Psoas muscle (tissue), 8 donors: ENCODE measurements around the gene DBR1. TPM values are rescaled to one million over a fixed set of nuclear protein-coding genes. Genes with fewer than 3 reads are reported as not detected.

Source experiments
- ATAC-seq, 4 donors: fragments of 200-7000 bp; cut with Tn5 transposase; one replicate each; pipeline ENCODE4 v1.9.1; 2020; ENCODE audit warnings: moderate library complexity in 3 of 4, mild to moderate bottlenecking in 2 of 4
- DNase-seq, 2 donors: peaks; one replicate each; pipeline ENCODE4 v3.0.0-alpha.2; 2020
- H3K27ac ChIP-seq: fragments of 200-600 bp; one replicate; pipeline ENCODE4 v1.8.0; 2022
- H3K27me3 ChIP-seq, 3 donors: fragments of 200-600 bp in 1 of 3; one replicate each; pipeline versions ENCODE4 v1.6.1 to v1.8.0; 2013 to 2022; ENCODE audit warnings: low read length in 2 of 3, mild to moderate bottlenecking in 2 of 3, moderate library complexity in 1 of 3; ENCODE audit not compliant: insufficient read depth in 3 of 3
- H3K36me3 ChIP-seq, 2 donors: fragments of 200-600 bp in 1 of 2; one replicate each; pipeline versions ENCODE4 v1.6.1 to v1.8.0; 2013 to 2022; ENCODE audit warnings: low read depth in 1 of 2, mild to moderate bottlenecking in 1 of 2, moderate library complexity in 1 of 2; ENCODE audit not compliant: insufficient read depth in 1 of 2
- H3K4me1 ChIP-seq: fragments of 200-600 bp; one replicate; pipeline ENCODE4 v1.8.0; 2022
- H3K4me3 ChIP-seq: fragments of 200-600 bp; one replicate; pipeline ENCODE4 v1.8.0; 2022; ENCODE audit warnings: mild to moderate bottlenecking
- H3K9me3 ChIP-seq: fragments of 200-600 bp; one replicate; pipeline ENCODE4 v1.8.0; 2022
- WGBS, 3 donors: extraction: QIAGEN DNeasy Blood & Tissue Kit; methylation state at CpG; one replicate each; pipeline versions ENCODE4 v1.1.6 to v1.1.7; 2013; 5-methylcytosine and 5-hydroxymethylcytosine counted together
- intact Hi-C, 2 donors: fragments of 100-400 bp; cut with DNase I; formaldehyde crosslinking; loops; one replicate each; pipeline versions ENCODE4 v1.11.0 to v1.14.2; 2022
- polyA plus RNA-seq, 3 donors: library from polyadenylated mRNA; stranded (reverse); fragments of 200-250 nt; gene quantifications; one replicate each; pipeline ENCODE4 v1.2.3, GENCODE V29; 2013
- total RNA-seq, 4 donors: library from RNA; stranded (reverse); fragmentation: NEBNext Ultra II Directional in 2 of 4; extraction: Animal tissue kit (Norgen Biotek cat#: 25700) in 2 of 4; gene quantifications; one replicate each; pipeline versions ENCODE4 v1.2.1 to v1.2.4, GENCODE V29; 2021 to 2023
- TF ChIP-seq, protein P1 (sequence below): fragments of 200-600 bp; IDR thresholded peaks from one replicate; pipeline ENCODE4 v1.8.0; 2022; ENCODE audit warnings: antibody characterized with exemption
- donor health status: healthy with polysubstance abuse.
- donor health status: DM: no; HTN: no; CAD: no; lungs with moderate emphysema.
- donor health status: Bipolar disorder and iron deficiency.
- donor health status: healthy.
- donor health status: DM: yes; HTN: yes; CAD: no.
- donor health status: DM: no; HTN: no; CAD: no.
- donor health status: DM: no; HTN: no; CAD: no.
- donor health status: DM: yes; HTN: yes; CAD: no.

DBR1 gene
- total and polyA plus RNA-seq, 7 donors, result 4.3 to 13.6 (median 7.2) TPM

- no peak overlapping the region for H3K4me3 ChIP-seq
- intact Hi-C loops, result no loop called here
- DNase-seq (no peak), ATAC-seq (peak in 1 of 4 donors; percentile 10)
- H3K27me3 ChIP-seq, result no peaks in the 10 kb centered on the region
- WGBS, 3 donors, result 86 to 91% (median 88%) methylated on average over 1 of the region's 1 CpG
- peaks cover 34% of the 10 kb centered on the region for H3K4me1 ChIP-seq
- no peak overlapping the region for H3K27ac ChIP-seq
- TF ChIP-seq, protein P1, sequence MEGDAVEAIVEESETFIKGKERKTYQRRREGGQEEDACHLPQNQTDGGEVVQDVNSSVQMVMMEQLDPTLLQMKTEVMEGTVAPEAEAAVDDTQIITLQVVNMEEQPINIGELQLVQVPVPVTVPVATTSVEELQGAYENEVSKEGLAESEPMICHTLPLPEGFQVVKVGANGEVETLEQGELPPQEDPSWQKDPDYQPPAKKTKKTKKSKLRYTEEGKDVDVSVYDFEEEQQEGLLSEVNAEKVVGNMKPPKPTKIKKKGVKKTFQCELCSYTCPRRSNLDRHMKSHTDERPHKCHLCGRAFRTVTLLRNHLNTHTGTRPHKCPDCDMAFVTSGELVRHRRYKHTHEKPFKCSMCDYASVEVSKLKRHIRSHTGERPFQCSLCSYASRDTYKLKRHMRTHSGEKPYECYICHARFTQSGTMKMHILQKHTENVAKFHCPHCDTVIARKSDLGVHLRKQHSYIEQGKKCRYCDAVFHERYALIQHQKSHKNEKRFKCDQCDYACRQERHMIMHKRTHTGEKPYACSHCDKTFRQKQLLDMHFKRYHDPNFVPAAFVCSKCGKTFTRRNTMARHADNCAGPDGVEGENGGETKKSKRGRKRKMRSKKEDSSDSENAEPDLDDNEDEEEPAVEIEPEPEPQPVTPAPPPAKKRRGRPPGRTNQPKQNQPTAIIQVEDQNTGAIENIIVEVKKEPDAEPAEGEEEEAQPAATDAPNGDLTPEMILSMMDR, result no peak
- H3K36me3 ChIP-seq, result no peaks in the 10 kb centered on the region
- H3K9me3 ChIP-seq, result no peaks in the 10 kb centered on the region
These were observed 22.8 kb upstream of the DBR1 start for GRCh38 chr3:138197524-138197923.

- Histone ChIP-seq H3K4me3 (no peak overlapping the region), H3K9me3 (no peaks in the 10 kb centered on the region), H3K27me3 (no peaks in the 10 kb centered on the region), H3K27ac (no peak overlapping the region), H3K4me1 (peaks cover 35% of the 10 kb centered on the region), H3K36me3 (no peaks in the 10 kb centered on the region)
- DNase-seq (no peak), ATAC-seq (peak; percentile 68 to 82 (median 76))
- TF ChIP-seq, protein P1, result no peak
- intact Hi-C loops, result no loop called here
- 79 to 83% (median 82%) methylated on average over 5 of the region's 5 CpGs for WGBS, 3 donors
These were observed 22.3 kb upstream of the DBR1 start for GRCh38 chr3:138197058-138197457.

- ATAC-seq (no peak), DNase-seq (no peak)
- intact Hi-C loops, result no loop called here
- H3K27me3 ChIP-seq, result no peaks in the 10 kb centered on the region
- WGBS, 3 donors, result 70 to 75% (median 74%) methylated on average over 2 of the region's 2 CpGs
- H3K27ac ChIP-seq, result no peak overlapping the region
- no peaks in the 10 kb centered on the region for H3K9me3 ChIP-seq
- no peak overlapping the region for H3K4me3 ChIP-seq
- H3K4me1 ChIP-seq, result peaks cover 37% of the 10 kb centered on the region
- peaks cover 0 to 4% of the 10 kb centered on the region in 2 donors for H3K36me3 ChIP-seq
- TF ChIP-seq, protein P1, result no peak
These were observed 21.3 kb upstream of the DBR1 start for GRCh38 chr3:138196023-138196422.

- Histone ChIP-seq H3K27ac (no peak overlapping the region), H3K36me3 (peaks cover 0 to 8% of the 10 kb centered on the region in 2 donors), H3K27me3 (no peaks in the 10 kb centered on the region), H3K4me3 (no peak overlapping the region), H3K4me1 (peaks cover 43% of the 10 kb centered on the region), H3K9me3 (no peaks in the 10 kb centered on the region)
- intact Hi-C loops, result no loop called here
- DNase-seq, result no peak
- WGBS, 3 donors, result 21 to 38% (median 32%) methylated on average over 2 of the region's 2 CpGs
- TF ChIP-seq, protein P1, result no peak
- ATAC-seq, result no peak
These were observed 20.8 kb upstream of the DBR1 start for GRCh38 chr3:138195481-138195880.
